Measurements from ENCODE around the gene INTS4.
A peak's percentile ranks its signal among the peaks of the same experiment; 100 is the strongest.
"Not testable (repeated sequence)": the region's sequence is repeated elsewhere in the genome, so short reads cannot be mapped to it uniquely, and the experiment has no call there.

Gene INTS4

GRCh38 chr11:77878247-77878646 is 116.2 kb downstream of the INTS4 start:
- H3K79me1 ChIP-seq (replicated peaks; ENCODE audit: low read length, poor library complexity, severe bottlenecking); H3K4ac ChIP-seq (ENCODE audit: low read depth in 1 of 2, low read length in 2 of 2); H2BK12ac ChIP-seq (ENCODE audit: low read length in 2 of 2); H3K23ac ChIP-seq (ENCODE audit: low read length in 2 of 2); H3K27me3 ChIP-seq (ENCODE audit: control insufficient read depth in 1 of 2, insufficient read depth in 1 of 2, low read length in 2 of 2); H3K4me3 ChIP-seq (ENCODE audit: insufficient read depth in 1 of 2, low read depth in 1 of 2, low read length in 2 of 2); H2AFZ ChIP-seq (ENCODE audit: low read depth, low read length); H4K8ac ChIP-seq (ENCODE audit: low read length); H3K4me2 ChIP-seq (ENCODE audit: low read length, poor library complexity, severe bottlenecking); H3K18ac ChIP-seq (ENCODE audit: low read depth in 1 of 2, low read length in 2 of 2); H3K14ac ChIP-seq (ENCODE audit: low read length in 2 of 2); H2BK5ac ChIP-seq (ENCODE audit: low read depth, low read length, poor library complexity, severe bottlenecking); H4K91ac ChIP-seq (ENCODE audit: low read length); H3K9me3 ChIP-seq (ENCODE audit: control insufficient read depth, low read length); H2BK120ac ChIP-seq (ENCODE audit: low read depth, low read length); H2BK15ac ChIP-seq (ENCODE audit: low read depth, poor library complexity, severe bottlenecking); H2AK5ac ChIP-seq (ENCODE audit: low read length, severe bottlenecking): not testable (repeated sequence)
- H3K4me1 ChIP-seq (ENCODE audit: control insufficient read depth, insufficient read depth, low read depth, low read length) = peaks cover 11% of the 10 kb centered on the region
- DNase-seq = peak; percentile 87
- H3K9ac ChIP-seq (ENCODE audit: low read length) = peak overlapping the region; percentile 17
- WGBS = 23% methylated on average over 4 of the region's 4 CpGs
- H3K27ac ChIP-seq (ENCODE audit: low read length, poor library complexity, severe bottlenecking) = peak overlapping the region; percentile 68
- H3K36me3 ChIP-seq (ENCODE audit: control insufficient read depth in 1 of 2, insufficient read depth in 2 of 2, low read depth in 1 of 2, low read length in 2 of 2) = peaks cover 25 to 71% of the 10 kb centered on the region in 2 experiments

- Histone ChIP-seq H3K27me3 (ENCODE audit: control insufficient read depth in 1 of 2, insufficient read depth in 1 of 2, low read length in 2 of 2) (no peaks in the 10 kb centered on the region), H2AFZ (ENCODE audit: low read depth, low read length) (no peak overlapping the region), H2BK5ac (ENCODE audit: low read depth, low read length, poor library complexity, severe bottlenecking) (no peak overlapping the region), H3K18ac (ENCODE audit: low read depth in 1 of 2, low read length in 2 of 2) (no peak overlapping the region), H2BK120ac (ENCODE audit: low read depth, low read length) (no peak overlapping the region), H3K9ac (ENCODE audit: low read length) (no peak overlapping the region), H2AK5ac (ENCODE audit: low read length, severe bottlenecking) (no peak overlapping the region), H3K14ac (ENCODE audit: low read length in 2 of 2) (no peak overlapping the region), H3K23ac (ENCODE audit: low read length in 2 of 2) (no peak overlapping the region), H2BK12ac (ENCODE audit: low read length in 2 of 2) (no peak overlapping the region), H3K36me3 (ENCODE audit: control insufficient read depth in 1 of 2, insufficient read depth in 2 of 2, low read depth in 1 of 2, low read length in 2 of 2) (peaks cover 31 to 76% of the 10 kb centered on the region in 2 experiments), H4K8ac (ENCODE audit: low read length) (no peak overlapping the region), H3K79me1 (replicated peaks; ENCODE audit: low read length, poor library complexity, severe bottlenecking) (peaks cover 4% of the 10 kb centered on the region), H3K4me2 (ENCODE audit: low read length, poor library complexity, severe bottlenecking) (no peak overlapping the region), H3K9me3 (ENCODE audit: control insufficient read depth, low read length) (no peaks in the 10 kb centered on the region), H3K27ac (ENCODE audit: low read length, poor library complexity, severe bottlenecking) (no peak overlapping the region), H3K4ac (ENCODE audit: low read depth in 1 of 2, low read length in 2 of 2) (no peak overlapping the region), H2BK15ac (ENCODE audit: low read depth, poor library complexity, severe bottlenecking) (no peak overlapping the region), H3K4me1 (ENCODE audit: control insufficient read depth, insufficient read depth, low read depth, low read length) (peaks cover 9% of the 10 kb centered on the region), H4K91ac (ENCODE audit: low read length) (no peak overlapping the region), H3K4me3 (ENCODE audit: insufficient read depth in 1 of 2, low read depth in 1 of 2, low read length in 2 of 2) (no peak overlapping the region)
- no peak for DNase-seq
- WGBS = 100% methylated on average over 2 of the region's 3 CpGs
Measured at GRCh38 chr11:77876045-77876444, 118.4 kb downstream of the INTS4 start.

- H2BK120ac ChIP-seq (ENCODE audit: low read depth, low read length) = no peak overlapping the region
- H3K4me2 ChIP-seq (ENCODE audit: low read length, poor library complexity, severe bottlenecking) = no peak overlapping the region
- H3K9ac ChIP-seq (ENCODE audit: low read length) = no peak overlapping the region
- H3K27ac ChIP-seq (ENCODE audit: low read length, poor library complexity, severe bottlenecking) = no peak overlapping the region
- no peak overlapping the region for H3K4ac ChIP-seq (ENCODE audit: low read depth in 1 of 2, low read length in 2 of 2)
- no peak overlapping the region for H2AFZ ChIP-seq (ENCODE audit: low read depth, low read length)
- no peak overlapping the region for H2BK15ac ChIP-seq (ENCODE audit: low read depth, poor library complexity, severe bottlenecking)
- no peak overlapping the region for H2BK12ac ChIP-seq (ENCODE audit: low read length in 2 of 2)
- no peaks in the 10 kb centered on the region for H3K27me3 ChIP-seq (ENCODE audit: control insufficient read depth in 1 of 2, insufficient read depth in 1 of 2, low read length in 2 of 2)
- H3K4me3 ChIP-seq (ENCODE audit: insufficient read depth in 1 of 2, low read depth in 1 of 2, low read length in 2 of 2) = no peak overlapping the region
- no peak overlapping the region for H4K91ac ChIP-seq (ENCODE audit: low read length)
- DNase-seq = no peak
- no peaks in the 10 kb centered on the region for H3K9me3 ChIP-seq (ENCODE audit: control insufficient read depth, low read length)
- H3K79me1 ChIP-seq (replicated peaks; ENCODE audit: low read length, poor library complexity, severe bottlenecking) = peaks cover 6% of the 10 kb centered on the region
- no peak overlapping the region for H4K8ac ChIP-seq (ENCODE audit: low read length)
- no peak overlapping the region for H3K14ac ChIP-seq (ENCODE audit: low read length in 2 of 2)
- peaks cover 33 to 76% of the 10 kb centered on the region in 2 experiments for H3K36me3 ChIP-seq (ENCODE audit: control insufficient read depth in 1 of 2, insufficient read depth in 2 of 2, low read depth in 1 of 2, low read length in 2 of 2)
- H2BK5ac ChIP-seq (ENCODE audit: low read depth, low read length, poor library complexity, severe bottlenecking) = no peak overlapping the region
- H3K23ac ChIP-seq (ENCODE audit: low read length in 2 of 2) = no peak overlapping the region
- H3K18ac ChIP-seq (ENCODE audit: low read depth in 1 of 2, low read length in 2 of 2) = no peak overlapping the region
- no peak overlapping the region for H2AK5ac ChIP-seq (ENCODE audit: low read length, severe bottlenecking)
- 100% methylated on average over 2 of the region's 3 CpGs for WGBS
- H3K4me1 ChIP-seq (ENCODE audit: control insufficient read depth, insufficient read depth, low read depth, low read length) = peaks cover 5% of the 10 kb centered on the region
Measured at GRCh38 chr11:77874206-77874605, 120.3 kb downstream of the INTS4 start.

- H4K91ac ChIP-seq (ENCODE audit: low read length) = no peak overlapping the region
- H3K9me3 ChIP-seq (ENCODE audit: control insufficient read depth, low read length) = no peaks in the 10 kb centered on the region
- no peak overlapping the region for H2BK15ac ChIP-seq (ENCODE audit: low read depth, poor library complexity, severe bottlenecking)
- H3K4me1 ChIP-seq (ENCODE audit: control insufficient read depth, insufficient read depth, low read depth, low read length) = no peaks in the 10 kb centered on the region
- H2BK120ac ChIP-seq (ENCODE audit: low read depth, low read length) = no peak overlapping the region
- no peak overlapping the region for H2BK5ac ChIP-seq (ENCODE audit: low read depth, low read length, poor library complexity, severe bottlenecking)
- no peak overlapping the region for H3K23ac ChIP-seq (ENCODE audit: low read length in 2 of 2)
- H3K27ac ChIP-seq (ENCODE audit: low read length, poor library complexity, severe bottlenecking) = no peak overlapping the region
- H3K27me3 ChIP-seq (ENCODE audit: control insufficient read depth in 1 of 2, insufficient read depth in 1 of 2, low read length in 2 of 2) = no peaks in the 10 kb centered on the region
- H4K8ac ChIP-seq (ENCODE audit: low read length) = no peak overlapping the region
- H3K4ac ChIP-seq (ENCODE audit: low read depth in 1 of 2, low read length in 2 of 2) = no peak overlapping the region
- H3K18ac ChIP-seq (ENCODE audit: low read depth in 1 of 2, low read length in 2 of 2) = no peak overlapping the region
- H3K4me2 ChIP-seq (ENCODE audit: low read length, poor library complexity, severe bottlenecking) = no peak overlapping the region
- no peak overlapping the region for H2AFZ ChIP-seq (ENCODE audit: low read depth, low read length)
- H2BK12ac ChIP-seq (ENCODE audit: low read length in 2 of 2) = no peak overlapping the region
- no CpG with 5 or more reads among the region's 1 CpG for WGBS
- no peak overlapping the region for H3K9ac ChIP-seq (ENCODE audit: low read length)
- H3K79me1 ChIP-seq (replicated peaks; ENCODE audit: low read length, poor library complexity, severe bottlenecking) = peaks cover 6% of the 10 kb centered on the region
- no peak overlapping the region for H3K4me3 ChIP-seq (ENCODE audit: insufficient read depth in 1 of 2, low read depth in 1 of 2, low read length in 2 of 2)
- no peak for DNase-seq
- no peak overlapping the region for H3K14ac ChIP-seq (ENCODE audit: low read length in 2 of 2)
- H2AK5ac ChIP-seq (ENCODE audit: low read length, severe bottlenecking) = no peak overlapping the region
- peaks cover 30 to 78% of the 10 kb centered on the region in 2 experiments for H3K36me3 ChIP-seq (ENCODE audit: control insufficient read depth in 1 of 2, insufficient read depth in 2 of 2, low read depth in 1 of 2, low read length in 2 of 2)
Measured at GRCh38 chr11:77873345-77873744, 121.1 kb downstream of the INTS4 start.

All from mesenchymal stem cell (in vitro differentiated cells and primary cell).